CD4-positive, alpha-beta T cell treated with Interferon gamma for 1 hour (primary cell): ENCODE data around the gene TRDMT1.

Source experiments
- DNase-seq: peaks from one replicate; pipeline ENCODE4 v3.0.0-alpha.2; 2020

The TRDMT1 gene

DNA sequence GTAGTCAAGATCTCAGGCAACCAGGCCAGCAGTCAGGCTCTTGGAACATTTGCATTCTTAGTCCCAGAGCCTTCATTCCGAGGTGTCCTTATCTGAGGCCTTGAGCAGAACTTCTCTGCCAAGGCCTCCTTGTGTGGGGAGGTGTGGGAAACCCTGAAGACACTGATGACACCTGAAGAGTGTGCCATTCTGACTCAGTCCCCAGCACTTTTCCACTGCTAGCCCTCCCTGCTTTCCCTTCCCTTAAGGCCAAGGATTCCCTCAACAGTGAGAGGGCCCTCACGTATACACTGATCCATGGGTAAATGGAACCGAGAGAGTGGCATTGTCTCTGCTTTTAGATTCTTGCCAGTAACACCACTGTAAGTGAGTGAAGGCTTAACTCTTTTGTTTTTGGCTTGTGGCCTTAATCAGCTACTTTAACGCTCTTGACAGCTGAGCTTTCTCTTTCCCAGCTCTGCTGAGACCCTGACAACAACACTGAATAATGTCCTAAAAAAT is 30.3 kb downstream of the TRDMT1 start:
- DNase-seq, result no peak

DNA sequence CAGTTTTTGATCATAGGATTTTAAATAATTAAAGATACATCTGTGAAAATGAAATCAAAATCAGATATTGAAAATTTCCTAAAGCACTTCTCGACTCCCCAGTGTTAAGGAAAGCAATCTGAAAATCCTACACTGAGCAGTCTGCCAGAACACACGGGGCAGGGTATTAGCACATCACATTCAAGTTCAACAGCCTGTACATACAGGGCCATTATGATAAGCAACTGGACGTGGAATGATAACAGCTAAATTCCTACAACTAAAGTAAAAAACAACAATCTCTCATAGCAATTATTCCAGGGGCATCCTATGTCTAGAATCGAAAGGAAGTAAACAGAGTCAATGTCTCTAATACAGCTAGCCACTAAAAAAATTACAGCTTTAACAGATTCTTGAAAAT is 31.7 kb downstream of the TRDMT1 start:
- no peak for DNase-seq

GRCh38 chr10:17166699-17167098 is 34.8 kb downstream of the TRDMT1 start:
- DNase-seq, result no peak

DNA sequence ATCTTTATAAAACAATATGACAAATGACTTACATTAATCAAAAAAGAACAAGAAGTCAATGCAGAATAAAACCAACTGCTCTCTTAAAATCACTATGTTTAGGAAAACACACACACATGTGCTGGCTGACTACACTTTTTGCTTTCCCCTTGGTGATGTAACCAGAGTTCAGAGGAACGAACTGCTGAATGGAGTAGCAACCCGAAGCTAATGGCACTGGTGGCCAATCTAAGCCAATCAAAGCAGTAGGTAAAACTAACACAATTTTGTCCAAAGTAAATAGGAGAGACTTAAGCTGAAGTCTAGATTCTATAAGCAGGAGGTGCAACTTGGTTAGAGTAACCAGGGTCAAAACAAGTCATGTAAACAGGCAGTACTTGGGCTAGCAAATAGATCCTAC is 38.6 kb downstream of the TRDMT1 start:
- DNase-seq, result no peak

DNA sequence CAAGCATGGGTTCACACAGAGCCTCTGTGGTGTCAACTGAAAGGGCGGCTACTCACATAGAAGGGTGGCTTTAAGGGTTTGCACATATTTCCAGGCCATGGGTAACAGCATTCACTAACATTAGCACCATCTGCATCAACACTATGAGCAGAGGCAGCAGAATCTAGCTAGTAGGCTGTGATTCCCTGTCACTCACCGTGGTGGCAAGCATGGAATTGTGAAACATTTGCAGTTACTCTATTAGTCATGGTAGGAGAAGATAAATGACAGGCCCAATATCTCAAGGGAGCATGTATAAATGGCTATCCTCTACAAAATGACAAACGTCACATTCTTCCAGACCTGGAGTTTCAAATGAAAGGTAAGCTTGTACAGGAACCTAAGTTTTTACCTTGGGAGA is 39.7 kb downstream of the TRDMT1 start:
- no peak for DNase-seq

GRCh38 chr10:17157024-17157423 is 44.4 kb downstream of the TRDMT1 start:
- no peak for DNase-seq

GRCh38 chr10:17155826-17156225 is 45.6 kb downstream of the TRDMT1 start:
- no peak for DNase-seq

DNA sequence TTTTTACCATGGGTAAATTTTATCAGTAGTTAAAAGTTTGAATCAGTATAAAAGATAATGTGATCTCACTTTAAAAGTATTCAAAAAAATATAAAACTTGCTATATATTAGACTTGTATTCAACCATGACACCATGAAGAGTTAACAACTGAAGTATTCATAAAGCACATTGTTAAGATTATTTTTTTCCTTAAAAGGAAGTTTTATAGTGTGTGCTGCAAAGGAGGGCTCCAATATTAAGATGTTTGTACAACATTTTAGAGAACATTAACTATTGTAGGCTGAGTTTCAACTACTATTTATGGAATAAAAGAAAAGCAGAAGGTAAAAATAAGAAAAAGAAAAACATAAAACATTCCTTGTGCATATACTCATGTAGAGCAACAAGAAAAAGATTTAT is 47.4 kb downstream of the TRDMT1 start:
- DNase-seq, result no peak

DNA sequence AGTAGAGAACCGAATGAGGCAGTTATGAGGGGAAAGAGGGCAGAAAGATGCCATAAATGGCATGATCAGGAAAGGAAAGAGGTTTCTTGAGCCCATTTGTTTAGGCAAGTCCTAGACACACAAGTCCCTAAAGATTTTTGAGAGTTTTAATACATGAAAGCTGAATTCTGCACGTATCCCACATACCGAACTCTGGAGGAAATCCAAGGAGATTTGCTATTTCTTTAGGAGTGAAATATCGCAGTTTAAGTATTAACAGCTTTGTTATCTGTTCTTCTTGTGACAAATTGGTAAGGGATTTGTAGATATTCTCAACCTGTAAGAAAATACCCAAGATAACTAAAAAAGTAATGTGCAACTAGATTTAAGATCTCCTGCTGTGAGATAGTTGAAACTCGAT is 48.2 kb downstream of the TRDMT1 start:
- no peak for DNase-seq

DNA sequence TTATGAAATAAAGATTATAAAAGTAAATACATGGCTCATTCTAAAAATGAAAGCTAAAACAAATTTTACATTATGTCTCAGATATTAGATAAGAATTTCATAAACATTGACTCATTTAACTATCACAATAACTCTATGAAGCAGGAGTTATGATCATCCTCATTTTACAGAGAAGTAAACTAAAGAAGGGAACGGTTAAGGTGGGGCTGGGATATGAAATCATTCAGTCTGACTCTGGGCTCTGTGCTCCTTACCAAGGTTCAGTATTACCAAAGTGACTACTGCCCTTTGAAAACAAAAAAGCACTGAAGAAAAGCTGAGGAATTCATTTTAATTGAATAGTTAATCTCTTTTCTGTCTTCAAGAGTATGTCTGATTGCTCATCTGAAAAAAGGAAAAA is 49.8 kb downstream of the TRDMT1 start:
- no peak for DNase-seq

DNA sequence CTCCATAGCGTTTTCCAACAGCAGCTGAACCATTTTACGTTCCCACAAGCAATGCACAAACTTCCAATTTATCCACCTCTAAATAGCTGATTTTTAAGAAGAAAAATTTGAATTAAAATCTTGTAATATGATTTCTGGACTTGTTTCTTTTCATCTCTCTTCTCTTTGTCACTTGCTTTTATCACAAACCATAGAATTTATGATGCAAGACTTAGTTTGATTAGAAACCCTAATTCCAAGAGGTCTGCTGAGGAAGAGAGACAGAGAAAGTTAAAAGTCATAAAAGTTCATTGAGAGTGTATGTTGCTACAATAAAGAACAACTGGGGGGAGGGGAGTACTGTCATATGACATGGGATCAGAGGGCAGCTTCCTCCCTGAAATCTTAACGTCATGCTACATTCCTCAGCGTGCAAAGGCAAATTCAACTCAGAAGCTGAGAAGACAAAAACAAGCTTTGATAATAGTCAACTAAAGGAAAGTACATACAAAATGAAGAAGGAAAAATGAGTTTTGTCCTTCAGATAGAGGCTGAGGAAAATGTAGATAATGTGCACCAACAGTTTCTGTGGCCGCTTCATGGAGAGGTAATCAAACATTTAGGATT is 53.5 kb downstream of the TRDMT1 start:
- DNase-seq, result no peak

DNA sequence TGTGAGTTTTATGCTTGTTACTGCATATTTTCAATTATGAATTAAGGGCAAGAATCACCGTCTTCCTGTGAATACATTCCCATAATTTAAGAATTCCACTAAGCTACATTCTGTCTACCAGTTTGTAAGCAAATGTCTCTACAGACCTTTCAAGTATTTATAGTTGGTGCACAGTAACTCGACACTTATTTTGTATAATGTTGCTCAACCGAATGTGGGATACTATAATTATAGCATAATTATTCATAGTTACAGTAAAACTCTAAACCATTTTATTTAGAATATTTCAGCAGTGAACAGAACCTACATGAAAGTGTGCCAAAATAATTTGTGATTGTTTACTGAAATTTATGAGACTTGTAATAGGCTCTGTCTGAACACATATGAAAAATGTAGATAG is 54.6 kb downstream of the TRDMT1 start:
- no peak for DNase-seq

- no peak for DNase-seq
Observed at GRCh38 chr10:17145239-17145638, 56.2 kb downstream of the TRDMT1 start.

GRCh38 chr10:17144757-17145156 is 56.7 kb downstream of the TRDMT1 start:
- DNase-seq, result no peak

GRCh38 chr10:17144032-17144431 is 57.4 kb downstream of the TRDMT1 start:
- no peak for DNase-seq

- DNase-seq, result no peak
Observed at GRCh38 chr10:17143055-17143690, 58.3 kb downstream of the TRDMT1 start.

- DNase-seq, result no peak
Observed at GRCh38 chr10:17141504-17142229, 59.8 kb downstream of the TRDMT1 start.

GRCh38 chr10:17140386-17140761 is 61.1 kb downstream of the TRDMT1 start:
- DNase-seq, result no peak

GRCh38 chr10:17138460-17139042 is 62.9 kb downstream of the TRDMT1 start:
- no peak for DNase-seq

GRCh38 chr10:17134737-17135260 is 66.7 kb downstream of the TRDMT1 start:
- no peak for DNase-seq

DNA sequence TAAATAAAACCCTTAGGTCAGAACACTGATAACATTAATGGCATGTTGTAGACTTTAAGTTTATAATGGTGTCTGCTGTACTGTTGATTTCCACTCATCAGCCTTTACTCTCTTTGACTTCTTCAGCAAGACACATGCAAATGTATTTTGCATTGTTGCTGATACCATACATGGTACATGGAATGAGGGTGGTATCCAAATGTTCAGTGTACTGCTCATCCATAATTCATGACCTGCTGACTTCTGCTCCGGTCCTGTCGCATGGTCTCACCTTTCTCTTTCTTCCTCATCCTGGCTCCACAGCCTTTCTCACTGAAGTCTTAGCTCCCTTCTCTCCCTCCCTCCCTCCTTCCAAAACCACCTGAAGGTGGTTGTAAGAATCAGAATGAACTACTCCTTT is 67.2 kb downstream of the TRDMT1 start:
- DNase-seq, result no peak

DNA sequence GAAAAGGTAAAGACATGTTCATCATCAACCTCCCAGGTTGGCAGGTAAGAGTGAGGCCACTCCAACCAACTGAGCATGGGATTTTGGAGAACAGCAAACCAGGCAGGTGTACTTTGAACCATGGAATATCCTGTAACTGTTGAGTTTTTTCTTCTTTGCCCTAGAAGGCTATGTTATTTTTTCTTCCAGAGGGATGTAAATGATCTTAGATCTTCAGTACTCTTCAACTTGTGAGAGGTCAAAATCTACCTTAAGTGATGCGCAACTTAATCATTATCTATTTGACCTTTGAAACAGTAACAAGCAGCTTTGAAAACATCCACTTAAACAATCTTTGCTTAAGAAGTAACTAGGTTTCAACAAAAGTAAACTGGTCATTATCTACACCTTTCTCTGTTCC is 71.7 kb downstream of the TRDMT1 start, which contains the start of gene CUBN:
TSS of gene CUBN (minus strand) at position 71 of the 400 bp plus-strand sequence. CDS start at position 25, 46 bp downstream.
- DNase-seq, result no peak

- DNase-seq, result no peak
Observed at GRCh38 chr10:17128261-17128660, 73.2 kb downstream of the TRDMT1 start.

DNA sequence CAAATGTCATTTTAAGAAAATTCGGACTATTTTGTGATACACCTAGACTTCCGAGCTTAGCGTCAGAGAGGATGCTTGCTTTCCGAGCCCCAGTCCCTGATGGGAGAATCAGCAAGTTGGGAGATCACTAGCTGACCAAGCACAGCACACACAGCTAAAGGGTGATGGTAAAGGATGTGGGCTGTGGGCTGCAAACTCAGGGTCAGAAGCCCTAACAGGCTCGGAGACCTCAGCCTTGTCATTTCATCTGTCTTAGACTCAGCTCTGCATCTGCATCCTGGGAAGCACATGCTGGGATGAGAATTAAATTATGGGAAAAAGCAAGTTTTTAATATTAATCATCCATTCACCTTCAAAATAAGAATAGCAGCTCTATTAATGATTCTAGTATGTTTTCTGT is 75.1 kb downstream of the TRDMT1 start:
- DNase-seq, result no peak
